Gastrocnemius medialis (tissue), 4 donors: ENCODE results near the gene HEATR3.

Experiments
- POLR2A ChIP-seq, 2 donors: fragments of 450-650 bp; IDR thresholded peaks; one replicate each; pipeline ENCODE4 v1.6.1; 2017; ENCODE audit warnings: antibody characterized with exemption in 2 of 2, mild to moderate bottlenecking in 2 of 2, moderate library complexity in 2 of 2
- TF ChIP-seq, protein P1 (sequence below), 5 experiments: fragments of 450-650 bp in 3 of 5; fragments of 200-600 bp in 2 of 5; sonication (generic) in 2 of 5; IDR thresholded peaks in 4 of 5; conservative IDR thresholded peaks in 1 of 5; 1 replicate in 4 of 5; 2 replicates in 1 of 5; pipeline ENCODE4 v1.5.1; 2016 to 2019; ENCODE audit warnings: antibody characterized with exemption in 5 of 5, mild to moderate bottlenecking in 3 of 5, moderate library complexity in 3 of 5

DNA sequence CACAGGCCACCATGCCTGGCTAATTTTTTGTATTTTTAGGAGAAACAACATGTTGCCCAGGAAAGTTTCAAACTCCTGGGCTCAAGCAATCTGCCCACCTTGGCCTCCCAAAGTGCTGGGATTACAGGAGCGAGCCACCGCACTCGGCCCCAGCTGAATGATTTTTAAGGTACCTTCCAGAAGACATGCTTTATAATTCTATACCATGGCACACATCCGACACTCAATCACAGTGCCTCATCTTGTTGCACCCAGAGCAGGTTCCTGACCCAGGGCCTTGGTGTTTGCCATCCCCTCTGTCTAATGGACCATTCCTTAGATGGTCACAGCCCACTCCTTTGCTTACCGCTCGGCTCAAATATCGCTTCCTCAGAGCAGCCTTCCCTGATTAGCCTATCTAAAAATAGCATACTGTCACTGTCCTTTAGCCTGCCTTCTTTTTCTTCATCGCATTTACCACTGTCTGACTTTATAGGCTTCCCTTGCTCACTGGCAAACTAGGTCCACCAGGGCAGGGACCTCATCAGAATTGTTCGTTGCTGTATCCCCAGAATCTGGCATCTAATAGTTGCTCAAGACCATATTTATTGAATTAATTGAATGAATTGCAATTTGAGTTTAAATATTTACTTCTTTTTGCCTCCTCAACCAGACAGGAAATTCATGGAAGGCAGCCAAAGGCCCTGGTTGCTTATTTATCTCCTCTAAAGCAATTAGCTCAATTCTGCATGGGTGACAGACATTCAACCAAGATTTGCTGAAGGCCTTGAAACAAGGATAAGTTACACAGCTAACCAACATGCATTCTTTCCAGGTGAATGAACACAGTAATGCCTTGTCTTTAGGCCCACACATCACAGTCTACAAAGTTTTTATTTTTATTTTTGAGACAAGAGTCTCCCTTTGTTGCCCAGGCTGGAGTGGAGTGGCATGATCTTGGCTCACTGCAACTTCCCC is 81.0 kb downstream of the HEATR3 start:
- TF ChIP-seq, protein P1, sequence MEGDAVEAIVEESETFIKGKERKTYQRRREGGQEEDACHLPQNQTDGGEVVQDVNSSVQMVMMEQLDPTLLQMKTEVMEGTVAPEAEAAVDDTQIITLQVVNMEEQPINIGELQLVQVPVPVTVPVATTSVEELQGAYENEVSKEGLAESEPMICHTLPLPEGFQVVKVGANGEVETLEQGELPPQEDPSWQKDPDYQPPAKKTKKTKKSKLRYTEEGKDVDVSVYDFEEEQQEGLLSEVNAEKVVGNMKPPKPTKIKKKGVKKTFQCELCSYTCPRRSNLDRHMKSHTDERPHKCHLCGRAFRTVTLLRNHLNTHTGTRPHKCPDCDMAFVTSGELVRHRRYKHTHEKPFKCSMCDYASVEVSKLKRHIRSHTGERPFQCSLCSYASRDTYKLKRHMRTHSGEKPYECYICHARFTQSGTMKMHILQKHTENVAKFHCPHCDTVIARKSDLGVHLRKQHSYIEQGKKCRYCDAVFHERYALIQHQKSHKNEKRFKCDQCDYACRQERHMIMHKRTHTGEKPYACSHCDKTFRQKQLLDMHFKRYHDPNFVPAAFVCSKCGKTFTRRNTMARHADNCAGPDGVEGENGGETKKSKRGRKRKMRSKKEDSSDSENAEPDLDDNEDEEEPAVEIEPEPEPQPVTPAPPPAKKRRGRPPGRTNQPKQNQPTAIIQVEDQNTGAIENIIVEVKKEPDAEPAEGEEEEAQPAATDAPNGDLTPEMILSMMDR (IDR thresholded peaks at IDR 0.05 in 4 of 5, conservative IDR thresholded peaks at IDR 0.05 in 1 of 5), result no peak
- no peak for TF ChIP-seq POLR2A (IDR thresholded peaks at IDR 0.05)
